Neural cell (in vitro differentiated cells): ENCODE data around the gene TOR1A. TPM values are rescaled to one million over a fixed set of nuclear protein-coding genes. Genes with fewer than 3 reads are reported as not detected.

Experiments
- H2AFZ ChIP-seq: fragments of 200-600, 300-800 bp; sonication (generic), shearing (Covaris generic); 2 replicates; pipeline ENCODE4 v1.6.0; 2014; ENCODE audit warnings: low read depth, mild to moderate bottlenecking, antibody characterized with exemption, low read length, moderate library complexity
- H3F3A ChIP-seq: fragments of 200-600 bp; shearing (Covaris generic); 2 replicates; pipeline ENCODE4 v1.6.1; 2016; ENCODE audit warnings: mild to moderate bottlenecking, moderate library complexity, mixed read lengths, antibody characterized with exemption, low read length; ENCODE audit not compliant: insufficient read depth, poor library complexity, severe bottlenecking
- H3K27ac ChIP-seq: fragments of 200-600, 300-800 bp; sonication (generic), shearing (Covaris generic); 2 replicates; pipeline ENCODE4 v1.5.1; 2014; ENCODE audit warnings: mild to moderate bottlenecking, low read length, moderate library complexity
- H3K27me3 ChIP-seq: fragments of 300-800, 200-600 bp; sonication (generic), shearing (Covaris generic); 2 replicates; pipeline ENCODE4 v1.6.0; 2014; ENCODE audit warnings: mild to moderate bottlenecking, low read depth, low read length, moderate library complexity; ENCODE audit not compliant: insufficient read depth
- H3K36me3 ChIP-seq: fragments of 300-800, 200-600 bp; sonication (generic), shearing (Covaris generic); 2 replicates; pipeline ENCODE4 v1.5.1; 2014; ENCODE audit warnings: mild to moderate bottlenecking, antibody characterized with exemption, low read length, moderate library complexity; ENCODE audit not compliant: insufficient read depth
- H3K4me2 ChIP-seq: fragments of 300-800, 200-600 bp; sonication (generic), shearing (Covaris generic); 2 replicates; pipeline ENCODE4 v1.6.0; 2014; ENCODE audit warnings: mild to moderate bottlenecking, low read length
- H3K4me3 ChIP-seq: fragments of 300-800, 200-600 bp; sonication (generic), shearing (Covaris generic); 2 replicates; pipeline ENCODE4 v1.5.1; 2014; ENCODE audit warnings: mild to moderate bottlenecking, low read length, moderate library complexity
- H3K79me2 ChIP-seq: fragments of 200-600 bp; shearing (Covaris generic); replicated peaks from 2 replicates; pipeline ENCODE4 v1.6.0; 2014; ENCODE audit warnings: mild to moderate bottlenecking, low read length, moderate library complexity; ENCODE audit not compliant: insufficient read depth
- H3K9ac ChIP-seq: fragments of 300-800, 200-600 bp; sonication (generic), shearing (Covaris generic); 2 replicates; pipeline ENCODE4 v1.6.1; 2016; ENCODE audit warnings: mild to moderate bottlenecking, low read length, mixed read lengths
- H3K9me2 ChIP-seq: fragments of 200-600 bp; shearing (Covaris generic); 2 replicates; pipeline ENCODE4 v1.6.1; 2016; ENCODE audit warnings: mild to moderate bottlenecking, low read length, mixed read lengths; ENCODE audit not compliant: insufficient read depth
- H3K9me3 ChIP-seq: fragments of 200-600, 300-800 bp; sonication (generic), shearing (Covaris generic); 2 replicates; pipeline ENCODE4 v1.6.1; 2016; ENCODE audit warnings: mild to moderate bottlenecking, mixed run types, low read length, moderate library complexity, mixed read lengths
- H4K20me1 ChIP-seq: fragments of 200-600 bp; shearing (Covaris generic); 2 replicates; pipeline ENCODE4 v1.6.1; 2016; ENCODE audit warnings: mild to moderate bottlenecking, mixed run types; ENCODE audit not compliant: insufficient read depth
- EP300 ChIP-seq: fragments of 450-650 bp; conservative IDR thresholded peaks from 2 replicates; pipeline ENCODE4 v1.6.1; 2014; ENCODE audit warnings: antibody characterized with exemption, mild to moderate bottlenecking, moderate library complexity; ENCODE audit not compliant: poor library complexity, severe bottlenecking
- EZH2 ChIP-seq: fragments of 200-600, 300-800 bp; shearing (Covaris generic), sonication (generic); IDR thresholded peaks from 2 replicates; pipeline ENCODE4 v1.6.1; 2014; ENCODE audit warnings: antibody characterized with exemption, low read length, borderline replicate concordance, mild to moderate bottlenecking; ENCODE audit not compliant: insufficient read depth, poor library complexity, severe bottlenecking
- MXI1 ChIP-seq: fragments of 450-650 bp; conservative IDR thresholded peaks from 2 replicates; pipeline ENCODE4 v1.6.1; 2014; ENCODE audit warnings: antibody characterized with exemption, mild to moderate bottlenecking; ENCODE audit not compliant: poor library complexity, severe bottlenecking
- POLR2AphosphoS5 ChIP-seq: IDR thresholded peaks from 2 replicates; pipeline ENCODE4 v1.6.1; 2012
- RAD21 ChIP-seq: fragments of 450-650 bp; conservative IDR thresholded peaks from 2 replicates; pipeline ENCODE4 v1.6.1; 2014; ENCODE audit warnings: antibody characterized with exemption, mild to moderate bottlenecking, moderate library complexity
- SMC3 ChIP-seq: fragments of 450-650 bp; conservative IDR thresholded peaks from 2 replicates; pipeline ENCODE4 v1.6.1; 2014; ENCODE audit warnings: antibody characterized with exemption, mild to moderate bottlenecking, moderate library complexity; ENCODE audit not compliant: poor library complexity
- TAF1 ChIP-seq: IDR thresholded peaks from 2 replicates; pipeline ENCODE4 v1.6.1; 2012; ENCODE audit warnings: low read depth
- polyA plus RNA-seq: library from polyadenylated mRNA; depleted of rRNA; stranded (reverse); fragments of >200 nt; gene quantifications from 2 replicates; pipeline ENCODE4 v1.2.3, GENCODE V29; 2014
- TF ChIP-seq, protein P1 (sequence below): IDR thresholded peaks from 2 replicates; pipeline ENCODE4 v1.6.1; 2012; ENCODE audit warnings: borderline replicate concordance
- TF ChIP-seq, protein P2 (sequence below): fragments of 450-650 bp; IDR thresholded peaks from 2 replicates; pipeline ENCODE4 v1.5.1; 2014; ENCODE audit warnings: antibody characterized with exemption, mild to moderate bottlenecking, moderate library complexity; ENCODE audit not compliant: poor library complexity, severe bottlenecking

Gene TOR1A
- polyA plus RNA-seq, 1 donor from 2014 or later, result 56.3 TPM

DNA sequence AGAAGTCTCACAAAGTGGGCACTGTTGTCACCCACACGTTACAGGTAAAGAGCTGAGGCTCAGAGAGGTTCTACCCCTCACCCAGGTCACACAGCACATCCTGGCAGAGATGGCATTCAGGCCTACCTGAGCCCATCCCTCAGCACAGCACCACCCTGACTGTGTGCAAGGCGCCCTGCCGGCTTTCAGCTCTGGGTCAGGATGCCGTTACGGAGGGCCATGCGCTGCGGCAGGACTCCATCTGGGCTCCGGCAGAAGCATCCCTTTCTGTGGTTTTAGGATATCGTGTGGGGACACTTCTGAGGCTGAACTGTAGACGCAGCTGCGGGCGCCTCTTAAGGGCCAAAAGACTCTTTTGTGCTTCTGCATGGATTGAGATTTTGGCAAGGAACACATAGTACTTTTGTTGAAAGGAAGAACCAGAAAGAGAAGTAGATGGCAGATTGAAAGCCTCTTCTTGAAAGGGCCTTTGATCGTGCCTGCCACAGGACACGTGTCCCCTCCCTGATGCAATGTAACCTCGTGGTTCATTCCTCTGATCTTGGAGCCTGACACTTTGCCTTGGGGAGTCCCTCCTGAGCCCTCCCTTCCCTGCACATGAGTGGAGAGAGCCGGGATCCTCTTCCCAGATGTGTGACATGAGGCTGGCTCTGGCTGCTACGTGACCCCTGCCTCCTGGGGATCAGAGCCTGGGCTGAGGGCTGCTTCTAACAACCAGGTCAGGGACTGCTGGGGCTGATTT lies 42.6 kb upstream of the TOR1A start:
- no peaks in the 10 kb centered on the region for H4K20me1 ChIP-seq
- no peaks in the 10 kb centered on the region for H3K79me2 ChIP-seq
- no peak overlapping the region for H3K4me2 ChIP-seq
- H3K36me3 ChIP-seq, result no peaks in the 10 kb centered on the region
- no peaks in the 10 kb centered on the region for H3K27me3 ChIP-seq
- no peak overlapping the region for H3K9ac ChIP-seq
- H3K9me3 ChIP-seq, result no peaks in the 10 kb centered on the region
- no peak overlapping the region for H2AFZ ChIP-seq
- no peak overlapping the region for H3K4me3 ChIP-seq
- no peak for TF ChIP-seq MXI1
- TF ChIP-seq, protein P1, sequence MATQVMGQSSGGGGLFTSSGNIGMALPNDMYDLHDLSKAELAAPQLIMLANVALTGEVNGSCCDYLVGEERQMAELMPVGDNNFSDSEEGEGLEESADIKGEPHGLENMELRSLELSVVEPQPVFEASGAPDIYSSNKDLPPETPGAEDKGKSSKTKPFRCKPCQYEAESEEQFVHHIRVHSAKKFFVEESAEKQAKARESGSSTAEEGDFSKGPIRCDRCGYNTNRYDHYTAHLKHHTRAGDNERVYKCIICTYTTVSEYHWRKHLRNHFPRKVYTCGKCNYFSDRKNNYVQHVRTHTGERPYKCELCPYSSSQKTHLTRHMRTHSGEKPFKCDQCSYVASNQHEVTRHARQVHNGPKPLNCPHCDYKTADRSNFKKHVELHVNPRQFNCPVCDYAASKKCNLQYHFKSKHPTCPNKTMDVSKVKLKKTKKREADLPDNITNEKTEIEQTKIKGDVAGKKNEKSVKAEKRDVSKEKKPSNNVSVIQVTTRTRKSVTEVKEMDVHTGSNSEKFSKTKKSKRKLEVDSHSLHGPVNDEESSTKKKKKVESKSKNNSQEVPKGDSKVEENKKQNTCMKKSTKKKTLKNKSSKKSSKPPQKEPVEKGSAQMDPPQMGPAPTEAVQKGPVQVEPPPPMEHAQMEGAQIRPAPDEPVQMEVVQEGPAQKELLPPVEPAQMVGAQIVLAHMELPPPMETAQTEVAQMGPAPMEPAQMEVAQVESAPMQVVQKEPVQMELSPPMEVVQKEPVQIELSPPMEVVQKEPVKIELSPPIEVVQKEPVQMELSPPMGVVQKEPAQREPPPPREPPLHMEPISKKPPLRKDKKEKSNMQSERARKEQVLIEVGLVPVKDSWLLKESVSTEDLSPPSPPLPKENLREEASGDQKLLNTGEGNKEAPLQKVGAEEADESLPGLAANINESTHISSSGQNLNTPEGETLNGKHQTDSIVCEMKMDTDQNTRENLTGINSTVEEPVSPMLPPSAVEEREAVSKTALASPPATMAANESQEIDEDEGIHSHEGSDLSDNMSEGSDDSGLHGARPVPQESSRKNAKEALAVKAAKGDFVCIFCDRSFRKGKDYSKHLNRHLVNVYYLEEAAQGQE, result no peak
- TF ChIP-seq RAD21, result no peak
- TF ChIP-seq, protein P2, sequence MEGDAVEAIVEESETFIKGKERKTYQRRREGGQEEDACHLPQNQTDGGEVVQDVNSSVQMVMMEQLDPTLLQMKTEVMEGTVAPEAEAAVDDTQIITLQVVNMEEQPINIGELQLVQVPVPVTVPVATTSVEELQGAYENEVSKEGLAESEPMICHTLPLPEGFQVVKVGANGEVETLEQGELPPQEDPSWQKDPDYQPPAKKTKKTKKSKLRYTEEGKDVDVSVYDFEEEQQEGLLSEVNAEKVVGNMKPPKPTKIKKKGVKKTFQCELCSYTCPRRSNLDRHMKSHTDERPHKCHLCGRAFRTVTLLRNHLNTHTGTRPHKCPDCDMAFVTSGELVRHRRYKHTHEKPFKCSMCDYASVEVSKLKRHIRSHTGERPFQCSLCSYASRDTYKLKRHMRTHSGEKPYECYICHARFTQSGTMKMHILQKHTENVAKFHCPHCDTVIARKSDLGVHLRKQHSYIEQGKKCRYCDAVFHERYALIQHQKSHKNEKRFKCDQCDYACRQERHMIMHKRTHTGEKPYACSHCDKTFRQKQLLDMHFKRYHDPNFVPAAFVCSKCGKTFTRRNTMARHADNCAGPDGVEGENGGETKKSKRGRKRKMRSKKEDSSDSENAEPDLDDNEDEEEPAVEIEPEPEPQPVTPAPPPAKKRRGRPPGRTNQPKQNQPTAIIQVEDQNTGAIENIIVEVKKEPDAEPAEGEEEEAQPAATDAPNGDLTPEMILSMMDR, result no peak
- TF ChIP-seq TAF1, result no peak
- TF ChIP-seq EZH2, result no peak
- no peak for TF ChIP-seq EP300
- TF ChIP-seq POLR2AphosphoS5, result no peak
- no peak for TF ChIP-seq SMC3
- H3K27ac ChIP-seq, result no peak overlapping the region
- H3F3A ChIP-seq, result no peaks in the 10 kb centered on the region
- no peaks in the 10 kb centered on the region for H3K9me2 ChIP-seq

DNA sequence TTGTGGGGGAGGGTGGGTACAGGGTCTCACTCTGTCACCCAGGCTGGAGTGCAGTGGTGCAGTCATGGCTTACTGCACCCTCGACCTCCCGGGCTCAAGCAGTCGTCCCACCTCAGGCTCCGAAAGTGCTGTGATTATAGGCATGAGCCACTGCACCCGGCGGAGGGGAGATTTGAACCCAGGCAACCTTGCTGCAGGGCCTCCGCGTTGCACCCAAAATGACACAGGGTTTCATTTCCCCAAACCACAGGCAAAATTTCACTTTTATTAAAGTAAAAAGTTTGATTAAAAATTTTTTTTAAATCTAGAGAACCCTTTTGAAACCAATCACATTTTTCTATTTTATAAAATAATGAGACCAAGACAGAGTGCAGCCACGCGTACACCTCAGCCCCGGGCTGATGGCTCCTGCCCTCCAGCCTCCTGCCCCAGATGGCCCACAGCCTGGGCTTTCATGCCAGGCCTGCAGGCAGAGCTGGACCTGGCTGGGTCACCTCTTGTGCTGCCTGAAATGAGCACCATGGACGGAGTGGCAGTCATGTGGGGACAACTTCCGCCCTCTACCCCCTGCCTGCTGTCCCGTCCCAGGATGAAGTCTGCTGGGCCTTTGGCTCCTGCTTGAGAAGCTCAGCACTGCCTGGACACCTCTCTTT lies 41.9 kb upstream of the TOR1A start:
- H2AFZ ChIP-seq, result no peak overlapping the region
- H3K36me3 ChIP-seq, result no peaks in the 10 kb centered on the region
- H3K79me2 ChIP-seq, result no peaks in the 10 kb centered on the region
- no peaks in the 10 kb centered on the region for H4K20me1 ChIP-seq
- H3K9ac ChIP-seq, result no peak overlapping the region
- no peaks in the 10 kb centered on the region for H3K9me3 ChIP-seq
- no peak overlapping the region for H3K4me2 ChIP-seq
- no peaks in the 10 kb centered on the region for H3K9me2 ChIP-seq
- no peaks in the 10 kb centered on the region for H3F3A ChIP-seq
- TF ChIP-seq SMC3, result no peak
- no peak for TF ChIP-seq RAD21
- no peak for TF ChIP-seq MXI1
- no peak for TF ChIP-seq POLR2AphosphoS5
- TF ChIP-seq, protein P2, result no peak
- TF ChIP-seq, protein P1, result no peak
- no peak for TF ChIP-seq EP300
- no peak for TF ChIP-seq TAF1
- no peak for TF ChIP-seq EZH2
- no peak overlapping the region for H3K4me3 ChIP-seq
- no peaks in the 10 kb centered on the region for H3K27me3 ChIP-seq
- H3K27ac ChIP-seq, result no peak overlapping the region
